NT2/D1 (cell line): ENCODE measurements around the gene KPNA4.

Experiments
- DNase-seq: peaks from one replicate; pipeline ENCODE4 v3.0.0-alpha.2; 2011; ENCODE audit warnings: low read depth, low spot score
- H3K27me3 ChIP-seq: 2 replicates; pipeline ENCODE4 v1.6.0; 2011; ENCODE audit warnings: mild to moderate bottlenecking; ENCODE audit not compliant: insufficient read length, insufficient read depth
- H3K36me3 ChIP-seq: 2 replicates; pipeline ENCODE4 v1.6.1; 2011; ENCODE audit warnings: mild to moderate bottlenecking, low read length, mixed read lengths; ENCODE audit not compliant: insufficient read depth, insufficient read length
- H3K4me1 ChIP-seq: 2 replicates; pipeline ENCODE4 v1.5.1; 2011; ENCODE audit not compliant: insufficient read depth, insufficient read length
- H3K4me3 ChIP-seq: 2 replicates; pipeline ENCODE4 v1.5.1; 2011; ENCODE audit warnings: low read depth; ENCODE audit not compliant: insufficient read length
- H3K9ac ChIP-seq: 2 replicates; pipeline ENCODE4 v1.6.0; 2011; ENCODE audit warnings: low read depth; ENCODE audit not compliant: insufficient read length
- H3K9me3 ChIP-seq: 2 replicates; pipeline ENCODE4 v1.5.1; 2011; ENCODE audit warnings: mild to moderate bottlenecking, low read length; ENCODE audit not compliant: insufficient read depth
- SUZ12 ChIP-seq: IDR thresholded peaks from 2 replicates; pipeline ENCODE4 v1.6.1; 2011; ENCODE audit not compliant: insufficient read length, insufficient read depth; ENCODE audit errors: extremely low read depth
- YY1 ChIP-seq: IDR thresholded peaks from 2 replicates; pipeline ENCODE4 v1.6.1; 2011; ENCODE audit not compliant: insufficient read length, insufficient read depth
- ZNF274 ChIP-seq: IDR thresholded peaks from 2 replicates; pipeline ENCODE4 v1.6.1; 2011; ENCODE audit warnings: mild to moderate bottlenecking, low read depth, low read length

The KPNA4 gene

DNA sequence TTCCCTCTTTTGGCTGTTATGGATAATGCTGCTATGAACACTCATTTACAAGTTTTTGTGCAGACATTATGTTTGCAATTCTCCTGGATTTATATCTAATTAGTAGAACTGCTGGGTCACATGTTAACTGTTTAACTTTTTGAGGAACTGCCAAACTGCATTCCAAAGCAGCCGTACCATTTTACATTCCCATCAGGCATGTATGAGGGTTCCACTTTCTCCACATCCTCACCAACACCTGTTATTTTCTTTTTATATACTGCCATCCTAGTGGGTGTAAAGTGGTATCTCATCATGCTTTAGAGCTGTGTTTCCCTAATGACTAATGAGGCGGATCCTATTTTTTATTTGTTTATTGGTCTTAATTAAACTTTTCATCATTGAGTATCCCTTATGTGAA is 9.2 kb downstream of the KPNA4 start:
- Histone ChIP-seq H3K4me3 (no peak overlapping the region), H3K36me3 (peaks cover 36% of the 10 kb centered on the region), H3K4me1 (no peaks in the 10 kb centered on the region), H3K9ac (no peak overlapping the region), H3K27me3 (no peaks in the 10 kb centered on the region), H3K9me3 (peaks cover 14% of the 10 kb centered on the region; the same call in 1 of the 2 replicates)
- TF ChIP-seq SUZ12 (no peak), ZNF274 (no peak), YY1 (no peak)
- no peak for DNase-seq

DNA sequence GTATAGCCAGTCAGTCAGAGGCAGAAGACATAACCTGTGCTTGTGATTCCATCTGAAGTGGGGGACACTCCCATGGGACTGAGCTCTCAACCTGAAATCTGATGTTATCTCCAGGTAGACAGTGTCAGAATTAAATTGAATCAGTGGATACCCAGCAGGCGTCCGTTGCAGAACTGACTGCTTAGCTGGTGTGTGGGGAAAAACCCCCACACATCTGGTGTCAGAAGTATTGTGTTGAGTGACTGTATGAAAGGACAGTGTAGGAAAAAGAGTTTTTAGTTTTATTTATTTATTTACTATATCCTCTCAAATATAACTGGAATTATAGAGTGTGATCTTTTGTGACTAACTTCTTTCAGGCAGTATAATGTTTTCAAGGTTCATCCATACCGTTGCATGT is 10.4 kb downstream of the KPNA4 start:
- no peak for TF ChIP-seq ZNF274
- no peak for TF ChIP-seq SUZ12
- no peak for TF ChIP-seq YY1
- peaks cover 42% of the 10 kb centered on the region for H3K36me3 ChIP-seq
- no peak overlapping the region for H3K9ac ChIP-seq
- no peak overlapping the region for H3K4me3 ChIP-seq
- DNase-seq: no peak
- H3K4me1 ChIP-seq: no peaks in the 10 kb centered on the region
- peaks cover 26% of the 10 kb centered on the region for H3K9me3 ChIP-seq
- H3K27me3 ChIP-seq: no peaks in the 10 kb centered on the region

DNA sequence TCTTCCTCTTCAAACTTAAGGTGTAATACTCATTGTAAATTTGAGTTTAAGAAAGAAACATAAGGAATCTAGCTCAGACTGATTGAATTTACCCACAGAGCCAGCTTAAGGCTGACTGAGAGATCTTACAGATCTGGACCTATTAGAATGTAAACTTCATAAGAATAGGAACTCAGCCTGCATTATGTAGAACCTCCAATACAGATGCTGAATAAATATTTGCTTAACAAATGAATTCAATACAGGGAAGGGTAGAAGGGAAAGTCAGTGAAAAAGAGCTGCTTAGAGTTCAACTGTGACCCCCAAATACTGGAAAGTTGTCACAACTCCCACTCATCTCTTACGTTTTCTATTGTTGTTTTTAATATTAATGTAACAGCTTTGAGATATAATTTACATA is 11.5 kb downstream of the KPNA4 start:
- peaks cover 38% of the 10 kb centered on the region for H3K36me3 ChIP-seq
- H3K9me3 ChIP-seq: peaks cover 27% of the 10 kb centered on the region
- no peak overlapping the region for H3K4me3 ChIP-seq

DNA sequence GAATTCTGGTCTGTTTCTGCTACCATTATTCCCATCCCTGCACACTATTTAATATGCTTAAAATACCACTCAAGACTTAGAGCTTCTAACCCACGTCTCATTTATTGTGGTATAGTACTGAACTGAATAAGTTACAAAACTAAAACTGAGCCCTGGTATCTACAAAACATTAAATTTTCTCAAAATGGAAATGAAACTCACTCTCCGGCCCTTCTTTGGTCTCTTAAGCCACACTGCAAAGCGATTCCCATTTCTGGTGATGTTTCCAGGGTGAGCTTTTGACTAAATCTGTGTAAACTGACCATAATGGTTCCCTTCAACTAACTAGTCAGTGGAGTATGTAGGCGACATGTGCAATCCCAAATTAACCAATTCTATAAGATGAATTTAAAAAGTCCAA is 18.6 kb downstream of the KPNA4 start:
- Histone ChIP-seq H3K4me1 (peaks cover 2% of the 10 kb centered on the region), H3K4me3 (no peak overlapping the region), H3K27me3 (no peaks in the 10 kb centered on the region), H3K9ac (no peak overlapping the region), H3K9me3 (peaks cover 19% of the 10 kb centered on the region), H3K36me3 (peaks cover 14% of the 10 kb centered on the region)
- TF ChIP-seq YY1 (no peak), ZNF274 (no peak), SUZ12 (no peak)
- DNase-seq: no peak

More for the DNA sequence above, 11.5 kb downstream of the KPNA4 start:
- TF ChIP-seq ZNF274: no peak
- no peak for TF ChIP-seq SUZ12
- no peak for TF ChIP-seq YY1
- DNase-seq: no peak
- Histone ChIP-seq H3K9ac (no peak overlapping the region), H3K4me1 (no peaks in the 10 kb centered on the region), H3K27me3 (no peaks in the 10 kb centered on the region)

DNA sequence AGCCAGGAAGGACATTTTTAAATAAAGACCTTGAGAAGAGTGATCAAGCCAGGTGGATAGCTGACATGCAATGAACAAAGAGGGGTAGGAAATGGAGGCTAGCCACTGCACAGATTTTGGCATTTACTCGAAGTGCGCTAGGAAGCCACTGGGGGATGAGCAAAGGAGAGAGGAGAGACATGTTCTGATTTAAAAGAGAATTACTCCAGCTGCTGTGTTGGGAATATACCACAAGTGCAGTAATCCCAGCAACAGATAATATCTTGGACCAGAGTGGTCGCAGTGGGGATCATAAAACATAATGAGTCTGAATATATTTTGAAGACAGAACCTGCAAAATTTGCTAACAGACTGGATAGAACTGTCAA is 19.9 kb downstream of the KPNA4 start:
- H3K36me3 ChIP-seq: peaks cover 10% of the 10 kb centered on the region
- no peak overlapping the region for H3K9ac ChIP-seq
- H3K4me1 ChIP-seq: peaks cover 3% of the 10 kb centered on the region
- no peak for DNase-seq
- H3K27me3 ChIP-seq: no peaks in the 10 kb centered on the region
- peaks cover 7% of the 10 kb centered on the region for H3K9me3 ChIP-seq
- TF ChIP-seq SUZ12 (no peak), ZNF274 (no peak), YY1 (no peak)
- H3K4me3 ChIP-seq: no peak overlapping the region

DNA sequence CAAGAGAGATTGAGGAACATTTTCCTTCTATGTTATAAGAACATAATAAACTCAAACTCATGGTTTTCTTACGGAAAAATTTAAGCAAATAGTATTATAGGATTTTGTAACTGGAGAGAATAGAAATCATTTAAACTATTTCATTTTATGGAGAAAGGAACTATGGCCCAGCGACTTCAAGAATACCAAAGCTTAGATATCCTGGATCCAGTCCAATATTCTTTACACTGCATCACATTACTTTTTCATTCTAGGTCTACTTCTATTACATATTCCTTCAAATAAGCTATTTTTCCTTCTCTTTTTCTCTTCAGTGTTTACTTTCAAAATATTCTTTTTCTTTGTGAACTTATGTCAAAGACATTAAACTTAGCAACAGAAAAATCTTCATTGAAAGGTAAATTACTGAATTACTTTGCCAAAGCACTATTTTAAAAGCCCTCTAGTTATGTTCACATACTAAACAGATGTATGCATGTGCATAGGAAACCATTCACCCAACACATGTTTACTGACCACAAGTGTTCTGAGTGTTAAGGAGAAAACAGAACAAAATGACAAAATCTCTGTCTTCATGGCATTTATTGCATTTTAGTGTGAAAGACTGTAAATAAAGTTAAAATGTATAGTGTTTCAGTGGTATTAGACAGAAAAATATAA is 20.4 kb downstream of the KPNA4 start:
- peaks cover 1% of the 10 kb centered on the region; the same call in 1 of the 2 replicates for H3K9me3 ChIP-seq
- no peak overlapping the region for H3K9ac ChIP-seq
- no peak overlapping the region for H3K4me3 ChIP-seq
- no peaks in the 10 kb centered on the region for H3K27me3 ChIP-seq
- no peak for DNase-seq
- TF ChIP-seq ZNF274 (no peak), SUZ12 (no peak), YY1 (no peak)
- peaks cover 4% of the 10 kb centered on the region for H3K36me3 ChIP-seq
- peaks cover 3% of the 10 kb centered on the region for H3K4me1 ChIP-seq

DNA sequence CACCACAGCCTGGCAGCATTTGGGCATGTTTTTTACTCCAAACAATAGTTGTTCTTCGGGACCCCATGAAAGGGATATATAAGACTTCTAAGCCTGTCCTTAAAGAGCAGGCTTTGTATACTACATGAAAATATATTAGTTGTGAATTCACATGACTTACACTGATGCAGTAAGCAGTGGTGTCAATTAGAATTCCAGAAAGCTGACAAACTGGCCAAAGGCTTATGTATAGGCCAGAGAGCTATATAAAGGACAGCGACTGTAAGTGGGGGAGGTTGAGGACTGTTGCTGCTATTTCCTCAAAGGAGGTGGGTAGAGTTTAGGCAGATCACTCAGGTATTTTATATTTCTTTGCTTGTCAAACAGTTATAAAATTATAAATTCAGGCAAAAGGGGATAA is 24.8 kb downstream of the KPNA4 start:
- Histone ChIP-seq H3K4me3 (no peak overlapping the region), H3K9me3 (no peaks in the 10 kb centered on the region), H3K27me3 (no peaks in the 10 kb centered on the region), H3K9ac (no peak overlapping the region), H3K4me1 (peaks cover 3% of the 10 kb centered on the region), H3K36me3 (peaks cover 13% of the 10 kb centered on the region)
- no peak for DNase-seq
- no peak for TF ChIP-seq SUZ12
- no peak for TF ChIP-seq YY1
- no peak for TF ChIP-seq ZNF274

DNA sequence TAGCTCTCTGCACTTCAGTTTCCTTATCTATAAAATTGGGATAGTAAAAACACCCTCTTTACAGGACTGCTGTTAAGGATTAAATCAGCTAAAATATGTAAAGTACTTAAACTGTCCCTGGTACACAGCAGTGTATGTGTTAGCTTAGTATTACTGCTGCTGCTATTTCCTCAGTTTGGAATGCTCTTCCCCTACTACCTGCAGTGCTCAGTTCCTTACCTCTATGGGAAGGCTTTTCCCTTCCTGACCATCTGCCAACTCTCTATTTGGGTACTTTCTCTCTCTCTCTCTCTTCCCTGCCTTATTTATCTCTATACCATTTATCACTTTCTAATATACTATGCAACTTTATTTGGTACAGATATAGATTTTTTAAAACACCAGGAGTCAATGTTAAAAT is 26.5 kb downstream of the KPNA4 start:
- no peak for DNase-seq
- Histone ChIP-seq H3K27me3 (no peaks in the 10 kb centered on the region), H3K4me3 (no peak overlapping the region), H3K9ac (no peak overlapping the region), H3K9me3 (no peaks in the 10 kb centered on the region), H3K4me1 (peaks cover 3% of the 10 kb centered on the region), H3K36me3 (peaks cover 28% of the 10 kb centered on the region)
- TF ChIP-seq SUZ12: no peak
- no peak for TF ChIP-seq ZNF274
- no peak for TF ChIP-seq YY1
